Measurements from ENCODE around the gene TMA7. TPM values are rescaled to one million over a fixed set of nuclear protein-coding genes. Genes with fewer than 3 reads are reported as not detected.

The TMA7 gene
- total RNA-seq, 2 experiments from 2014 or later: 318 to 323 TPM

DNA sequence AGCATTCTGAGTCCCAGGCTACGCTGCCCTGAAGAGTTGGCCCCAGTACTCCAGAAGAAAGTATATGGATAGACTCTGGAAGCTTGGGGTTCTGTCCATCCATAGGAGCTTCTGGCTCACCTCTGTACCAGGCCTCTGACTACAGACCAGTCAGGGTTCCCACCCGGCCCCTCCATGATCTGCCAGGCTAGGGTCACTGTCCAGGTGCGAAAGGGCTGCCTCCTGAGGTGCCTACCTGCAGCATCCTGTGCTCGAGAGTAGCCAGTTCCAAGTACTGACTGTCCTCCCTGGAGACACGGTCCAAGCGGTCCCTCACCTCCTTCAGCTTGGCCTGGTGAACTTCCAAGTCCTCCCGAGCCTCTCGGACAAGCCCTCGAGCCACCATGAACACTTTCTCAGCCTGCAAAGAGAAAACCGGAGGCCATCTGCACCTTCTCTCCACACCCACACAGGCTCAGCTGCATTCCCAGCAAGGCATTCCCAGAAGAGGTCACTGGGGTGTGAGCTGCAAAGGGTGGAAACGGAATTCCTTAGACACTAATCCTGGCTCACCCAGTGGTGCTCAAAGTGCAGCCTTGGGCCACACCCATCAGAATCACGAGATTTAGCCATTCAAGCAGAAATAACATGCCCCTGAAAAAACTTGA lies 6.5 kb upstream of the TMA7 start:
- Mint-ChIP-seq H3K4me3 (no peak overlapping the region), H3K36me3 (peaks cover 4% of the 10 kb centered on the region), H3K27me3 (no peaks in the 10 kb centered on the region), H3K9me3 (no peaks in the 10 kb centered on the region), H3K4me1 (ENCODE audit: low read depth) (peaks cover 11% of the 10 kb centered on the region), H3K27ac (no peak overlapping the region)
- CTCF ChIA-PET: interaction anchor here (1.0 to 9.7 kb wide), 8 partner anchors 10 to 126 kb away, joined by 3 to 290 read pairs (median 16); partner anchors contain the start of gene ATRIP
- POLR2A ChIA-PET: interaction anchor here (0.6 kb wide), 1 partner anchor 110 kb away, joined by 3 read pairs; no protein-coding TSS in a partner anchor
- no peak for DNase-seq
- intact Hi-C loops (cut with micrococcal nuclease): no loop called here

- Mint-ChIP-seq H3K4me1 (ENCODE audit: low read depth) (peaks cover 17% of the 10 kb centered on the region), H3K36me3 (peaks cover 4% of the 10 kb centered on the region), H3K27me3 (no peaks in the 10 kb centered on the region), H3K4me3 (no peak overlapping the region), H3K9me3 (no peaks in the 10 kb centered on the region), H3K27ac (no peak overlapping the region)
- ChIA-PET CTCF (interaction anchor here (1.3 to 9.7 kb wide), 7 partner anchors 11 to 175 kb away, joined by 5 to 290 read pairs (median 25); partner anchors contain the start of genes ATRIP and UQCRC1), POLR2A (no interaction called here)
- no peak for DNase-seq
- intact Hi-C loops (cut with micrococcal nuclease): no loop called here
These were observed 5.3 kb upstream of the TMA7 start for GRCh38 chr3:48434591-48435222.

GRCh38 chr3:48435223-48435595 lies 4.8 kb upstream of the TMA7 start:
- no peak for DNase-seq
- no peak overlapping the region for H3K4me3 Mint-ChIP-seq
- ChIA-PET POLR2A (interaction anchor here (0.9 to 2.1 kb wide), 4 partner anchors 34 to 163 kb away, joined by 4 to 7 read pairs (median 6); partner anchors contain the start of gene PFKFB4), CTCF (interaction anchor here (1.0 to 9.7 kb wide), 46 partner anchors 10 to 282 kb away, joined by 3 to 290 read pairs (median 12); partner anchors contain the start of genes ATRIP, CDC25A, CELSR3 and IP6K2)
- H3K36me3 Mint-ChIP-seq: peaks cover 7% of the 10 kb centered on the region
- H3K27ac Mint-ChIP-seq: no peak overlapping the region
- intact Hi-C loops (cut with micrococcal nuclease): no loop called here
- no peaks in the 10 kb centered on the region for H3K27me3 Mint-ChIP-seq
- H3K9me3 Mint-ChIP-seq: no peaks in the 10 kb centered on the region
- peaks cover 19% of the 10 kb centered on the region for H3K4me1 Mint-ChIP-seq (ENCODE audit: low read depth)

GRCh38 chr3:48435774-48436476 lies 4.1 kb upstream of the TMA7 start:
- H3K4me3 Mint-ChIP-seq: no peak overlapping the region
- H3K4me1 Mint-ChIP-seq (ENCODE audit: low read depth): peaks cover 18% of the 10 kb centered on the region
- peaks cover 14% of the 10 kb centered on the region for H3K36me3 Mint-ChIP-seq
- intact Hi-C loops (cut with micrococcal nuclease): loop anchor here (1.0 to 2.0 kb wide), 3 partner anchors 35 to 203 kb away; no protein-coding TSS in a partner anchor
- CTCF ChIA-PET: interaction anchor here (0.6 to 9.7 kb wide), 97 partner anchors 10 to 1292 kb away, joined by 3 to 290 read pairs (median 5); partner anchors contain the start of genes ATRIP, CDC25A, CELSR3 and DHX30
- H3K27me3 Mint-ChIP-seq: no peaks in the 10 kb centered on the region
- no peak overlapping the region for H3K27ac Mint-ChIP-seq
- DNase-seq: peak; percentile 89
- POLR2A ChIA-PET: interaction anchor here (0.6 to 2.1 kb wide), 7 partner anchors 10 to 198 kb away, joined by 3 to 7 read pairs (median 5); partner anchors contain the start of genes ATRIP and PFKFB4
- no peaks in the 10 kb centered on the region for H3K9me3 Mint-ChIP-seq

DNA sequence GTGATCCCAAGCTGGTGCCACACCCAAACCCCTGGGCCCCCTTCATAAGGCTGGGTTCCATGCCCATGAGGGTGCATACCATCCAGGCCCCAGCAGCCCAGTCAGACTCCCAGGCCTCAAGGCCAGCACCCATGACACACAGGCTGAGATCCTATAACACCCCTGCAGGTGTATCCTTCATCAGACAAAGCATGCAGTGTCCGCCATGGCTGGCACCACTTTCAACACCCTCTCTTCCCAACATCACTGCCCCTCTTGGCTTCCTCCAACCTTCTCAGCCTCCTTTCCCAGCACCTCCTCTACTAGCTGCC lies 3.6 kb upstream of the TMA7 start:
- CTCF ChIA-PET: interaction anchor here (0.6 to 9.7 kb wide), 95 partner anchors 9 to 1293 kb away, joined by 3 to 290 read pairs (median 5); partner anchors contain the start of genes ATRIP, CDC25A, CELSR3 and DHX30
- intact Hi-C loops (cut with micrococcal nuclease): loop anchor here (1.0 to 2.0 kb wide), 3 partner anchors 36 to 204 kb away; no protein-coding TSS in a partner anchor
- Mint-ChIP-seq H3K27ac (no peak overlapping the region), H3K9me3 (no peaks in the 10 kb centered on the region), H3K27me3 (no peaks in the 10 kb centered on the region), H3K4me3 (no peak overlapping the region), H3K36me3 (peaks cover 18% of the 10 kb centered on the region), H3K4me1 (ENCODE audit: low read depth) (peaks cover 19% of the 10 kb centered on the region)
- no peak for DNase-seq
- POLR2A ChIA-PET: interaction anchor here (0.6 to 2.1 kb wide), 7 partner anchors 10 to 198 kb away, joined by 3 to 7 read pairs (median 5); partner anchors contain the start of genes ATRIP and PFKFB4

- Mint-ChIP-seq H3K27ac (no peak overlapping the region), H3K27me3 (no peaks in the 10 kb centered on the region), H3K36me3 (peaks cover 18% of the 10 kb centered on the region), H3K9me3 (no peaks in the 10 kb centered on the region), H3K4me1 (ENCODE audit: low read depth) (peaks cover 23% of the 10 kb centered on the region), H3K4me3 (no peak overlapping the region)
- intact Hi-C loops (cut with micrococcal nuclease): loop anchor here (1.0 to 2.0 kb wide), 3 partner anchors 36 to 204 kb away; no protein-coding TSS in a partner anchor
- ChIA-PET CTCF (interaction anchor here (0.7 to 9.7 kb wide), 45 partner anchors 9 to 249 kb away, joined by 3 to 290 read pairs (median 11); partner anchors contain the start of genes ATRIP, CDC25A, PFKFB4 and SLC26A6), POLR2A (interaction anchor here (0.6 to 2.1 kb wide), 6 partner anchors 9 to 198 kb away, joined by 3 to 6 read pairs (median 4); partner anchors contain the start of genes ATRIP and PFKFB4)
- DNase-seq: no peak
These were observed 3.2 kb upstream of the TMA7 start for GRCh38 chr3:48436855-48437254.

DNA sequence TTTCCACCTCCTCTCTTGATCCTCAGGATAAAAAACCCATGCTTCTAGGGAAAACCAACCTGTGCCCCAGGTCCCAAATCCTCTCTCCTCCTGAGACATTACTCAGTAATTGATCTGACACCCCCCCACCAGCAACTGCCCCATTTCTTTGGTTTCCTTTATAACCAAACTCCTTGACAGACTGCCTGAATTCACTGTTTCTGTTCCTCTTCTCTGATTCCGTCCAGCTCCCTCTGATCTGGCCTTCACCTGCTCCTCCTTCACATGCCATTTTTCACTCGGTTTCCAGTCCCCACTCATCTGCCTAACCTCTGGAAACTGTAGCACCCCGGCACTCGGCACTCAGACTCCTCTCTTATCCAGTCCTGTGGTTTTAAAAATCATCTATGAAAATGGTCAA lies 2.2 kb upstream of the TMA7 start:
- DNase-seq: no peak
- Mint-ChIP-seq H3K4me1 (ENCODE audit: low read depth) (peaks cover 30% of the 10 kb centered on the region), H3K36me3 (peaks cover 25% of the 10 kb centered on the region), H3K27ac (no peak overlapping the region), H3K9me3 (no peaks in the 10 kb centered on the region), H3K4me3 (no peak overlapping the region), H3K27me3 (no peaks in the 10 kb centered on the region)
- intact Hi-C loops (cut with micrococcal nuclease): loop anchor here (2.0 kb wide), 2 partner anchors 37 to 205 kb away; no protein-coding TSS in a partner anchor
- POLR2A ChIA-PET: no interaction called here
- CTCF ChIA-PET: interaction anchor here (3.0 to 9.7 kb wide), 4 partner anchors 15 to 245 kb away, joined by 31 to 290 read pairs (median 108); no protein-coding TSS in a partner anchor

DNA sequence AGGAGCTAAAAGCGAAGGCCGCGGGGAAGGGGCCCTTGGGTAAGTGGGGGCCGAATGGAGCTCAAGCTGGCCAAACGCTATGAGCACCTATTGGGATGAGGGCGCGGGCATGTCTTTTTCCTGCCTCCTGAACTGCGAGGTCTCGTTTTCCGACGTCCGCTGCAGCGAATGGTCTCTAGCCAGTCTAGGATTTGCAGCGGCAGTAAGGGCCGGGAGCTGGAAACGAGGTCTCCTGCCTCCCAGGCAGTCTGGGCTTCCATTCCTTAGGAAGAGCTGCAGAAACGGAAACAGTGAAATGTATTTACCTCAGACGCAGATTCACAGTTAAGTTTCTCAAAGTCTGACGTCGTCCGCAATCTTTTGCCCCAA lies 517 bp downstream of the TMA7 start:
- H3K4me1 Mint-ChIP-seq (ENCODE audit: low read depth): peaks cover 34% of the 10 kb centered on the region

DNA sequence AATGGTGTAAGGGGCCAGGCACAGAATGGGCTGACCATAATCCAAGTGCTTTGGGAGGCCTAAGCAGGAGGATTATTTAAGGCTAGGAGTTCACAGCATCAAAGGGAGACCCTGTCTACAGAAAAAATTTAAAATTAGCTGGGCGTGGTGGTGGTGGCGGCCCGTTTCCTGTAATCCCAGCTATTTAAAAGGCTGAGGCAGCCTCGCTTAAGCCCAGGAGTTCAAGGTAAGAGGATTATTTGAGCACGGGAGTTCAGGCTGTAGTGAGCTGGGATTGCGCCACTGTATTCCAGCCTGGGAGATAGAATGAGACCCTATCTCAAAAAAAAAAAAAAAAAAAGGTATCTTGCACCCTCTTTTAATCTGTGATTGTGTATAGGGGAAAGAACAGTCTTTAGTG lies 1.9 kb downstream of the TMA7 start:
- ChIA-PET CTCF (interaction anchor here (1.1 kb wide), 1 partner anchor 116 kb away, joined by 3 read pairs; no protein-coding TSS in a partner anchor), POLR2A (no interaction called here)
- Mint-ChIP-seq H3K27ac (peak overlapping the region; percentile 87), H3K36me3 (peaks cover 41% of the 10 kb centered on the region), H3K4me3 (peak overlapping the region; percentile 90), H3K27me3 (no peaks in the 10 kb centered on the region), H3K4me1 (ENCODE audit: low read depth) (peaks cover 43% of the 10 kb centered on the region), H3K9me3 (no peaks in the 10 kb centered on the region)
- DNase-seq: no peak
- intact Hi-C loops (cut with micrococcal nuclease): loop anchor here (2.0 to 5.0 kb wide), 2 partner anchors 215 to 253 kb away; partner anchors contain the start of gene CDC25A

More for the DNA sequence above, 517 bp downstream of the TMA7 start:
- Mint-ChIP-seq H3K4me3 (peak overlapping the region; percentile 90), H3K27me3 (no peaks in the 10 kb centered on the region), H3K36me3 (peaks cover 32% of the 10 kb centered on the region), H3K27ac (peak overlapping the region; percentile 87), H3K9me3 (no peaks in the 10 kb centered on the region)
- intact Hi-C loops (cut with micrococcal nuclease): loop anchor here (1.0 to 5.0 kb wide), 6 partner anchors 33 to 252 kb away; partner anchors contain the start of genes CDC25A, PFKFB4 and ZNF589
- ChIA-PET POLR2A (interaction anchor here (0.6 to 2.9 kb wide), 5 partner anchors 10 to 196 kb away, joined by 3 to 14 read pairs (median 5); no protein-coding TSS in a partner anchor), CTCF (interaction anchor here (0.8 to 9.7 kb wide), 6 partner anchors 39 to 200 kb away, joined by 3 to 290 read pairs (median 4); partner anchors contain the start of gene ZNF589)
- DNase-seq: no peak

GRCh38 chr3:48445277-48445882 lies 5.3 kb downstream of the TMA7 start:
- Mint-ChIP-seq H3K36me3 (peaks cover 42% of the 10 kb centered on the region), H3K9me3 (no peaks in the 10 kb centered on the region), H3K4me1 (ENCODE audit: low read depth) (peaks cover 46% of the 10 kb centered on the region), H3K27me3 (no peaks in the 10 kb centered on the region), H3K27ac (peak overlapping the region; percentile 64), H3K4me3 (peak overlapping the region; percentile 90)
- CTCF ChIA-PET: interaction anchor here (1.1 to 4.4 kb wide), 6 partner anchors 10 to 172 kb away, joined by 3 to 70 read pairs (median 9); no protein-coding TSS in a partner anchor
- DNase-seq: no peak
- intact Hi-C loops (cut with micrococcal nuclease): no loop called here
- POLR2A ChIA-PET: interaction anchor here (1.4 to 3.3 kb wide), 4 partner anchors 9 to 27 kb away, joined by 5 to 15 read pairs (median 7); a partner anchor contains a TSS

Measured in activated CD4-positive, alpha-beta memory T cell treated with anti-CD3 and anti-CD28 coated beads for 36 hours (primary cell).